Smooth muscle cell (in vitro differentiated cells): ENCODE results near the gene STK17B. TPM values are rescaled to one million over a fixed set of nuclear protein-coding genes. Genes with fewer than 3 reads are reported as not detected.

Experiments
- DNase-seq: peaks from one replicate; lab custom pipeline; 2025; ENCODE audit not compliant: unreplicated experiment; lab: John Stamatoyannopoulos, UW
- H2AFZ ChIP-seq: fragments of 200-600 bp; sonication (generic); 2 replicates; pipeline ENCODE4 v1.6.0; 2016; ENCODE audit warnings: antibody characterized with exemption, low read depth, mild to moderate bottlenecking
- H3F3A ChIP-seq: fragments of 200-600 bp; sonication (generic); 2 replicates; pipeline ENCODE4 v1.6.0; 2017; ENCODE audit warnings: antibody characterized with exemption, low read depth
- H3K27ac ChIP-seq: fragments of 200-600 bp; sonication (generic); 2 replicates; pipeline ENCODE4 v1.5.1; 2016; ENCODE audit warnings: low read depth, mild to moderate bottlenecking
- H3K27me3 ChIP-seq: fragments of 200-600 bp; sonication (generic); 2 replicates; pipeline ENCODE4 v1.6.1; 2016; ENCODE audit warnings: low read depth, mild to moderate bottlenecking
- H3K36me3 ChIP-seq: fragments of 200-600 bp; sonication (generic); 2 replicates; pipeline ENCODE4 v1.5.1; 2016; ENCODE audit warnings: low read depth
- H3K4me1 ChIP-seq: fragments of 200-600 bp; sonication (generic); 2 replicates; pipeline ENCODE4 v1.5.1; 2016; ENCODE audit warnings: low read depth
- H3K4me2 ChIP-seq: fragments of 200-600 bp; sonication (generic); 2 replicates; pipeline ENCODE4 v1.6.0; 2016; ENCODE audit warnings: mild to moderate bottlenecking
- H3K4me3 ChIP-seq: fragments of 200-600 bp; sonication (generic); 2 replicates; pipeline ENCODE4 v1.5.1; 2016; ENCODE audit warnings: mild to moderate bottlenecking
- H3K79me2 ChIP-seq: fragments of 200-600 bp; sonication (generic); 2 replicates; pipeline ENCODE4 v1.6.0; 2016; ENCODE audit warnings: low read depth, mild to moderate bottlenecking
- H3K9ac ChIP-seq: fragments of 200-600 bp; sonication (generic); 2 replicates; pipeline ENCODE4 v1.6.0; 2016; ENCODE audit warnings: low read depth
- H3K9me3 ChIP-seq: fragments of 200-600 bp; sonication (generic); replicated peaks from 2 replicates; pipeline ENCODE4 v1.5.1; 2016; ENCODE audit warnings: low read depth
- H4K20me1 ChIP-seq: fragments of 200-600 bp; sonication (generic); 2 replicates; pipeline ENCODE4 v1.6.0; 2016; ENCODE audit warnings: low read depth
- WGBS: methylation state at CpG from one replicate; pipeline ENCODE4 v1.1.7; 2016; ENCODE audit warnings: low lambda C conversion rate; 5-methylcytosine and 5-hydroxymethylcytosine counted together
- polyA plus RNA-seq: library from polyadenylated mRNA; unstranded; fragments of >200 nt; fragmentation: Nextera tagmentation; extraction: Ambion mirVana; gene quantifications from 2 replicates; pipeline ENCODE4 v1.2.1, GENCODE V29; 2016
- total RNA-seq: library from RNA; depleted of rRNA; stranded (reverse); fragments of >200 nt; gene quantifications from 2 replicates; pipeline ENCODE4 v1.2.3, GENCODE V29; 2014
- TF ChIP-seq, protein P1 (sequence below): fragments of 200-600 bp; sonication (generic); IDR thresholded peaks from 2 replicates; pipeline ENCODE4 v1.5.1; 2017; ENCODE audit warnings: borderline replicate concordance, mild to moderate bottlenecking, antibody characterized with exemption; ENCODE audit not compliant: insufficient read depth, poor library complexity, severe bottlenecking

Gene STK17B
- total and polyA plus RNA-seq, 2 experiments from 2014 or later = 33.5 to 165 TPM

DNA sequence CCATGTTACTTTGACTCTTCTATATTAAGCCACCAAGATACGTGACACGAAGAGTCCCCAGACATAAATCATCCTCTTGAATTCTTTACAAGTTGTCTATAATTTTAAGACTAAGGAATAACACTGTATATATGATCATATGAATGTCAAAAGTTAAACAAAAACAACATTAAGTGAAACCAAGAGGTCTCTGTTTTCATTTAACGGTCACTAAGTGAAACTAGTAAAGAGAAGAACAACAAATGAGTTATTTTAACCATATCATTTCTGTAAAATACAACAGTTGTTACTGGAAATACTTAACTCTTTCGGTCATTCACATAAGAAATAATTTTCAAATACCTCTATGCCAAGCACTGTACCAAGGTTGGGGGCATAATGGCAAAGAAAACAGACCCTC is 45.7 kb upstream of the STK17B start:
- Histone ChIP-seq H3K4me1 (no peaks in the 10 kb centered on the region), H3K79me2 (no peaks in the 10 kb centered on the region), H3K9ac (no peak overlapping the region), H3K9me3 (no peaks in the 10 kb centered on the region), H3F3A (no peaks in the 10 kb centered on the region), H3K27ac (no peak overlapping the region), H2AFZ (no peak overlapping the region), H4K20me1 (no peaks in the 10 kb centered on the region), H3K4me2 (no peak overlapping the region), H3K4me3 (no peak overlapping the region), H3K27me3 (no peaks in the 10 kb centered on the region), H3K36me3 (no peaks in the 10 kb centered on the region)
- DNase-seq = no peak
- TF ChIP-seq, protein P1, sequence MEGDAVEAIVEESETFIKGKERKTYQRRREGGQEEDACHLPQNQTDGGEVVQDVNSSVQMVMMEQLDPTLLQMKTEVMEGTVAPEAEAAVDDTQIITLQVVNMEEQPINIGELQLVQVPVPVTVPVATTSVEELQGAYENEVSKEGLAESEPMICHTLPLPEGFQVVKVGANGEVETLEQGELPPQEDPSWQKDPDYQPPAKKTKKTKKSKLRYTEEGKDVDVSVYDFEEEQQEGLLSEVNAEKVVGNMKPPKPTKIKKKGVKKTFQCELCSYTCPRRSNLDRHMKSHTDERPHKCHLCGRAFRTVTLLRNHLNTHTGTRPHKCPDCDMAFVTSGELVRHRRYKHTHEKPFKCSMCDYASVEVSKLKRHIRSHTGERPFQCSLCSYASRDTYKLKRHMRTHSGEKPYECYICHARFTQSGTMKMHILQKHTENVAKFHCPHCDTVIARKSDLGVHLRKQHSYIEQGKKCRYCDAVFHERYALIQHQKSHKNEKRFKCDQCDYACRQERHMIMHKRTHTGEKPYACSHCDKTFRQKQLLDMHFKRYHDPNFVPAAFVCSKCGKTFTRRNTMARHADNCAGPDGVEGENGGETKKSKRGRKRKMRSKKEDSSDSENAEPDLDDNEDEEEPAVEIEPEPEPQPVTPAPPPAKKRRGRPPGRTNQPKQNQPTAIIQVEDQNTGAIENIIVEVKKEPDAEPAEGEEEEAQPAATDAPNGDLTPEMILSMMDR = no peak
- 92% methylated on average over 4 of the region's 4 CpGs for WGBS

DNA sequence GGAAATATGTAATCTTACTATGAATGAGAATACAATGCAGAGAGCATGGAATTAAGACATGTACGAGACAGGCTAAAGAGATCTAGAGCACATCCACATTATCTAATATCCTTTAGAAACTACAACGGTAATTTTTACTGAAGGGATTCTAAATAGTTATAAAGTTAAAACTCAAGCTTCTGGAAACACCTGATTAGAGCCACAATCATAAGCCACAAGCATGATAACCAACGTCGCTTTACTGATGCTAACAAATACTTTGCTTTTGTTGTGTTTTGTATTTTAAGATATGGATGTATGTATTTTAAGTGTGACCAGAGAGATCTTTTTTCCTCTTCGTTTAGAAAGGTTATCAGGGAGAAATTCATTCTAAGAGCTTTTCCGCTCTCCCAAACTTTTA is 44.0 kb upstream of the STK17B start:
- Histone ChIP-seq H2AFZ (no peak overlapping the region), H3K4me2 (no peak overlapping the region), H3K36me3 (no peaks in the 10 kb centered on the region), H3K9me3 (no peaks in the 10 kb centered on the region), H3K27me3 (no peaks in the 10 kb centered on the region), H3K27ac (no peak overlapping the region), H3K4me3 (no peak overlapping the region), H3F3A (no peaks in the 10 kb centered on the region), H3K9ac (no peak overlapping the region), H3K4me1 (no peaks in the 10 kb centered on the region), H4K20me1 (no peaks in the 10 kb centered on the region), H3K79me2 (no peaks in the 10 kb centered on the region)
- TF ChIP-seq, protein P1 = no peak
- 92% methylated on average over 6 of the region's 6 CpGs for WGBS
- no peak for DNase-seq

DNA sequence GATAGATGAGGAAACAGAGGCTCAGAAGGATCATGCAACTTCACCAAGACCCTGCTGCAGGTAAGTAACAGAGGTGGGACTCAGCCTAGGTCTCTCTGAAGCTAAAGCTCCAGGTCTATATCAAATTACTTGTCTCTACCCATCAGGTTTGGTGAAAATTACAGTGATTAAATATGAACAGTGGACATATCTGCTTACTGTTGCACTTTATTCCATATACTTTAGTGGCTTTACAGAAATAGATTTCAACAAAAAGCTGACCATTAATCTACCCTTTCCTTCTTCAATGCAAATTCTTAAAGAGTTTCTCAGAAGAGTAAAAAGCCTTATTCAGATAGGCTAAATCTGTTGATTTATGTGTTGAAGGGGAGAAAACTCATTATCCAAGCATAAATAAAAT is 42.8 kb upstream of the STK17B start:
- TF ChIP-seq, protein P1 = no peak
- Histone ChIP-seq H3K9me3 (no peaks in the 10 kb centered on the region), H3K27me3 (no peaks in the 10 kb centered on the region), H3K4me1 (no peaks in the 10 kb centered on the region), H3K4me3 (no peak overlapping the region), H2AFZ (no peak overlapping the region), H3K36me3 (no peaks in the 10 kb centered on the region), H3K9ac (no peak overlapping the region), H3K27ac (no peak overlapping the region), H3K79me2 (no peaks in the 10 kb centered on the region), H3F3A (no peaks in the 10 kb centered on the region), H4K20me1 (no peaks in the 10 kb centered on the region), H3K4me2 (no peak overlapping the region)
- DNase-seq = no peak

DNA sequence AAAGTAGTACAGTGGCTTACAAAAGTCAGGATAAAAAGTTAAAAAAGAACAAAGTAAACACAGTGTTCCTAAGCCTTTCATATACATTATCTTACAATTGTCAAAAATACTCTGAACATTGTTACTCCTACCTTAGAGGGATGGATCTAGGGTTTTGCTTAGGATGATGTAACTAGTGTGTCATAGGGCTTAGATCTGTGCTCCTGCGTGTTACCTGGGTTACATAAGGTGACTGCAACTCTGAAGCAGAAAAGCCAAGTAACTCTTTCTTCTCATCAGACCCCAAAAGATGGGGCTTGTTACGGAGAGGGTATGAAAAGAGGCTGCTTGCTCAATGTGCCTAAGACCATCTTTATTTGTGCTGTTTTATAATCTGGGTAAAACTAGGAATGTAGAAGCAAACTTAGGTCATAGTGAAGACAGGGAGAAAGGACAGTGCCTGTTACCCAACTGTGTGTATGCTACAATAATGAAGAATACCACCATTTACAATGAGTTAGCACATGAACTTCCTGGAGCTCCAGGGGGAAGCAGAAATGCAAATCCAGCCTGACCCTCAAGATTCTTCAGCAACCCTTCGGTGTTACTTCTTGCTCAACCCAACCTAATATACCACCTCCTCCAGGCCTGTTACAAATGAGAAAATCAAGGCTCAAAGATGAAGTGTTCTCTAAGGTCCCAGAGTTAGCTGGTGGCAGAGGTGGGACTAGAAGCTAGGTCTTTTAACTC is 42.0 kb upstream of the STK17B start:
- Histone ChIP-seq H3K27me3 (no peaks in the 10 kb centered on the region), H3K4me2 (no peak overlapping the region), H3K4me1 (no peaks in the 10 kb centered on the region), H4K20me1 (no peaks in the 10 kb centered on the region), H3K36me3 (no peaks in the 10 kb centered on the region), H3K27ac (no peak overlapping the region), H3K79me2 (no peaks in the 10 kb centered on the region), H3K9ac (no peak overlapping the region), H2AFZ (no peak overlapping the region), H3K9me3 (no peaks in the 10 kb centered on the region), H3F3A (no peaks in the 10 kb centered on the region), H3K4me3 (no peak overlapping the region)
- no peak for DNase-seq
- TF ChIP-seq, protein P1 = no peak
- WGBS = 92% methylated on average over 3 of the region's 3 CpGs
